Neural crest cell (in vitro differentiated cells): ENCODE data around the gene MED12L. TPM values are rescaled to one million over a fixed set of nuclear protein-coding genes. Genes with fewer than 3 reads are reported as not detected.

Experiments used
- DNase-seq: peaks from one replicate; pipeline ENCODE4 v3.0.0; 2021; ENCODE audit warnings: low read depth, mixed read lengths, low spot score
- H3K27ac Mint-ChIP-seq: one replicate; pipeline ENCODE4 v1.8.0; 2021; ENCODE audit warnings: mild to moderate bottlenecking, mixed read lengths; ENCODE audit not compliant: unreplicated experiment
- H3K27me3 Mint-ChIP-seq: 2 replicates; pipeline ENCODE4 v1.8.0; 2021; ENCODE audit warnings: low read depth, mild to moderate bottlenecking, mixed read lengths
- H3K36me3 Mint-ChIP-seq: 2 replicates; pipeline ENCODE4 v1.8.0; 2021; ENCODE audit warnings: low read depth, mild to moderate bottlenecking, mixed read lengths
- H3K4me1 Mint-ChIP-seq: 2 replicates; pipeline ENCODE4 v1.8.0; 2021; ENCODE audit warnings: mixed read lengths
- H3K4me3 Mint-ChIP-seq: one replicate; pipeline ENCODE4 v1.8.0; 2021; ENCODE audit warnings: mild to moderate bottlenecking, mixed read lengths
- H3K9me3 Mint-ChIP-seq: 2 replicates; pipeline ENCODE4 v1.8.0; 2021; ENCODE audit warnings: mixed read lengths
- total RNA-seq: library from RNA; stranded (reverse); gene quantifications from 2 replicates; pipeline ENCODE4 v1.2.1, GENCODE V29; 2021
- TF ChIP-seq, protein P1 (sequence below): fragments of 200-600 bp; sonication (generic); conservative IDR thresholded peaks from 2 replicates; pipeline ENCODE4 v1.5.0; 2021; ENCODE audit warnings: antibody characterized with exemption, mild to moderate bottlenecking

The MED12L gene
- total RNA-seq, 1 donor from 2014 or later, result 12.2 TPM

- H3K4me3 Mint-ChIP-seq, result no peak overlapping the region
- no peak overlapping the region for H3K27ac Mint-ChIP-seq
- no peak for DNase-seq
- no peaks in the 10 kb centered on the region for H3K27me3 Mint-ChIP-seq
- peaks cover 6% of the 10 kb centered on the region for H3K9me3 Mint-ChIP-seq
- TF ChIP-seq, protein P1, sequence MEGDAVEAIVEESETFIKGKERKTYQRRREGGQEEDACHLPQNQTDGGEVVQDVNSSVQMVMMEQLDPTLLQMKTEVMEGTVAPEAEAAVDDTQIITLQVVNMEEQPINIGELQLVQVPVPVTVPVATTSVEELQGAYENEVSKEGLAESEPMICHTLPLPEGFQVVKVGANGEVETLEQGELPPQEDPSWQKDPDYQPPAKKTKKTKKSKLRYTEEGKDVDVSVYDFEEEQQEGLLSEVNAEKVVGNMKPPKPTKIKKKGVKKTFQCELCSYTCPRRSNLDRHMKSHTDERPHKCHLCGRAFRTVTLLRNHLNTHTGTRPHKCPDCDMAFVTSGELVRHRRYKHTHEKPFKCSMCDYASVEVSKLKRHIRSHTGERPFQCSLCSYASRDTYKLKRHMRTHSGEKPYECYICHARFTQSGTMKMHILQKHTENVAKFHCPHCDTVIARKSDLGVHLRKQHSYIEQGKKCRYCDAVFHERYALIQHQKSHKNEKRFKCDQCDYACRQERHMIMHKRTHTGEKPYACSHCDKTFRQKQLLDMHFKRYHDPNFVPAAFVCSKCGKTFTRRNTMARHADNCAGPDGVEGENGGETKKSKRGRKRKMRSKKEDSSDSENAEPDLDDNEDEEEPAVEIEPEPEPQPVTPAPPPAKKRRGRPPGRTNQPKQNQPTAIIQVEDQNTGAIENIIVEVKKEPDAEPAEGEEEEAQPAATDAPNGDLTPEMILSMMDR, result no peak
- no peaks in the 10 kb centered on the region for H3K36me3 Mint-ChIP-seq
- peaks cover 15% of the 10 kb centered on the region for H3K4me1 Mint-ChIP-seq
Measured at GRCh38 chr3:151305060-151305774, 219.8 kb downstream of the MED12L start.

DNA sequence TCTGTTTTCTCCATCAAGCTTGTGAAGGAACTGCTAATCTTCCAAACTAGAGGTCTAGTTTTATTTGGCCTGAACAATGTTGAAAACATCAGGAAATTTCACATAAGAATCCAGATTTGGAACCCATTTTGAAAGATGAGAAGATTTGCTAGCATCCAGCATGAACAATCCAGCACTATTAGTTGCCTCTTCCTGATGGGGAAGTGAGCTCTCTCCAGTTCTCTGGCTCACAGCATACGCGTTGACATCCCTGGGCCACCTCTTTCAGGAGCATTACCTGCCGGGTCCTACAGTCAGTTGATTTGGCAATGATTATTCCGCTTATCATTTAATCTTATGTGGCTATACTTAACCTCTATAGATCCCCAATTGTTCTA, 220.3 kb downstream of the MED12L start:
- no peak for DNase-seq
- TF ChIP-seq, protein P1, result no peak
- no peak overlapping the region for H3K27ac Mint-ChIP-seq
- H3K36me3 Mint-ChIP-seq, result no peaks in the 10 kb centered on the region
- H3K9me3 Mint-ChIP-seq, result peaks cover 6% of the 10 kb centered on the region
- no peaks in the 10 kb centered on the region for H3K27me3 Mint-ChIP-seq
- peaks cover 15% of the 10 kb centered on the region for H3K4me1 Mint-ChIP-seq
- H3K4me3 Mint-ChIP-seq, result no peak overlapping the region

DNA sequence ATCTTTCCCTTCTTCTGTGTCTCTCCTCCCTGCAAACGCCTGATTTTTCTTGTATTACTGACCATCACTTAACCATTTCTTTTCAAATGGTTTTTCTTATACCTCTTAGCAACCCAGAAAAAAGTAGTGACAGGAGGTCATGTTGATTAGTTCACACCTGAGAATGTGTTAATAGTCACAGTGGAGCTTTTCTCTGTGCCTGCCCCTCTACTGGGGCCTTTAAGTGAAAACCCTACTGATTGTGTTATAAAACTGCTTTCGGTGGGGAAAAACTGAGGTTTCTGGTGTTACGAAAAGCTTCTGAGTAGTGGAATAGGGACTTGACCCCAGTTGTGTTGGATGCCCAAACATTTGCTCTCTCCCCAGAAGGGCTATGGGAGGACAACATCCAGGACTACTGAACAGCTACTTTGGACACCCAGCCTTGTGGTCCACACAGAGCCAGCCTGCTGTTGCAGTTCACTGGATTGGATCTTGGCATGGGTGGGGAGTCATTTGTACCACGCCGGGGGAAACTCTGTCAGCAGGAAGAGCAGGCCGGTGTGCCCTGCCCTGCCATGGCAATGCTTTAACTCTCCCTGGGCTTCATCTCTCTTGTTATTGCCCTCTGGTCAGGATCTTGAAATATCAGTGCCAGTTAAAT, 220.8 kb downstream of the MED12L start:
- Mint-ChIP-seq H3K4me3 (no peak overlapping the region), H3K27ac (no peak overlapping the region), H3K36me3 (no peaks in the 10 kb centered on the region), H3K4me1 (peaks cover 15% of the 10 kb centered on the region), H3K9me3 (peaks cover 6% of the 10 kb centered on the region), H3K27me3 (no peaks in the 10 kb centered on the region)
- DNase-seq, result no peak
- TF ChIP-seq, protein P1, result no peak

- H3K4me1 Mint-ChIP-seq, result peaks cover 15% of the 10 kb centered on the region
Measured at GRCh38 chr3:151307131-151307530, 221.7 kb downstream of the MED12L start.

DNA sequence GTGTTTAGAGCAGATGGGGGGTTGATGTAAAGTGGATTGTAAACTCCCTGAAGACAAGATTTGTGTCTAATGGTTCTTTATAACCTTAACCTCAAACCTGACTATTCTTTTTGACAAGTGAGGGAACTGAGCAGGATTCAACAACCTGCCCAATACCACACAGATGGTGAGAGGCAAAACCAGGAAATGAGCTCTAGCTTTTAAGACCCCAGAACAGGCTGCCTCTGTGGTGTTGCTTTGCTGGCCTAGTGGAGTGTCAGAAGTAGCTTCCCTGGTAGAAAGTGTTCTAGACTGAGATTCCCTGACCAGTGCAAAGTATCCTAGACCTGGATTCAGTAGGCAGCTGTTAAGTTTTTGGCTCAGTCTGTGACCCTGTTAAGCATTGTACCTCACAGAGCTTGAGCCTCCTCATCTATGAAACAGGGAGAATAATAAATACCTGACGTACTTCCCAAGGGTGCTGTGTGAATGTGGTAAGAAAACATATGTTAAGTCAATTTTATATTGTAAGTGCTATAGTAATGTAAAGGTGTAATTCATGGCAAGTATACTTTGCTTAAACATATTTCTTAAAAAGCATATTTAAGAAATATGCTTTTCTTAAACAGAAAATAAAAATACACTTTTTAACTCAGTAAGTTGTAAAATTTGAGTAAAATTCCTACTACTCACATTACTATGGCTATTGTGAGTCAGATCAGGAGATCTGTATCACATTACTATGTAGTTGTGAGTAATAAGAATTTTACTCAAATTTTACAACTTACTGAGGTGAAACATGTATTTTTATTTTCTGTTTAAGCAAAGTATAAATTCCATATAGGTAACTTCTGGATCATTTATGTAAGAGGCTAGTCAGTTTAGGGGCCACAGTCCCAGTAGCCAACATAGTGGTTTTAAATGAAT, 222.4 kb downstream of the MED12L start:
- TF ChIP-seq, protein P1, result no peak
- Mint-ChIP-seq H3K27me3 (no peaks in the 10 kb centered on the region), H3K9me3 (peaks cover 3% of the 10 kb centered on the region), H3K27ac (no peak overlapping the region), H3K36me3 (no peaks in the 10 kb centered on the region), H3K4me3 (no peak overlapping the region), H3K4me1 (peaks cover 13% of the 10 kb centered on the region)
- DNase-seq, result no peak

More at GRCh38 chr3:151307131-151307530, 221.7 kb downstream of the MED12L start:
- no peak for DNase-seq
- Mint-ChIP-seq H3K4me3 (no peak overlapping the region), H3K36me3 (no peaks in the 10 kb centered on the region), H3K9me3 (peaks cover 6% of the 10 kb centered on the region), H3K27me3 (no peaks in the 10 kb centered on the region), H3K27ac (no peak overlapping the region)
- TF ChIP-seq, protein P1, result no peak
